Suprapubic skin (tissue), 4 donors: Measurements from ENCODE around the gene TIGD3. TPM values are rescaled to one million over a fixed set of nuclear protein-coding genes. Genes with fewer than 3 reads are reported as not detected.
A peak's percentile ranks its signal among the peaks of the same experiment; 100 is the strongest.

ENCODE experiments used
- DNase-seq, 2 donors: peaks; one replicate each; pipeline ENCODE4 v3.0.0-alpha.2; 2019; ENCODE audit warnings: low spot score in 2 of 2
- H3K27ac ChIP-seq: fragments of 200-600 bp; sonication (generic); one replicate; pipeline ENCODE4 v1.5.1; 2019
- H3K27me3 ChIP-seq: fragments of 200-600 bp; sonication (generic); one replicate; pipeline ENCODE4 v1.5.1; 2019
- H3K36me3 ChIP-seq: fragments of 200-600 bp; sonication (generic); one replicate; pipeline ENCODE4 v1.5.1; 2019
- H3K4me1 ChIP-seq: fragments of 200-600 bp; sonication (generic); one replicate; pipeline ENCODE4 v1.5.1; 2019
- H3K4me3 ChIP-seq: fragments of 200-600 bp; sonication (generic); one replicate; pipeline ENCODE4 v1.5.1; 2019; ENCODE audit warnings: mild to moderate bottlenecking
- H3K9me3 ChIP-seq: fragments of 200-600 bp; sonication (generic); one replicate; pipeline ENCODE4 v1.5.1; 2019
- CTCF ChIP-seq, 2 donors: fragments of 200-600 bp in 1 of 2; fragments of 450-650 bp in 1 of 2; sonication (generic) in 1 of 2; IDR thresholded peaks; one replicate each; pipeline ENCODE4 v1.5.1; 2016 to 2019; ENCODE audit warnings: antibody characterized with exemption in 2 of 2, mild to moderate bottlenecking in 1 of 2, moderate library complexity in 1 of 2
- EP300 ChIP-seq: sonication (generic); formaldehyde crosslinking; IDR thresholded peaks from one replicate; pipeline ENCODE4 v1.6.1; 2017; ENCODE audit warnings: antibody characterized with exemption
- POLR2A ChIP-seq, 2 donors: fragments of 450-650 bp; IDR thresholded peaks; one replicate each; pipeline ENCODE4 v1.6.1; 2017; ENCODE audit warnings: antibody characterized with exemption in 2 of 2, mild to moderate bottlenecking in 2 of 2, moderate library complexity in 2 of 2
- POLR2AphosphoS5 ChIP-seq, 3 donors: sonication (generic); formaldehyde crosslinking; IDR thresholded peaks; one replicate each; pipeline ENCODE4 v1.6.1; 2017; ENCODE audit warnings: antibody characterized with exemption in 3 of 3
- WGBS: methylation state at CpG from one replicate; pipeline ENCODE4 v1.1.5; 2018; 5-methylcytosine and 5-hydroxymethylcytosine counted together
- total RNA-seq, 4 donors: library from RNA; depleted of rRNA; stranded (reverse); fragments of >200 nt; gene quantifications; one replicate each; pipeline ENCODE4 v1.1.0, GENCODE V29; 2016

The TIGD3 gene
- total RNA-seq, 4 donors from 2014 or later = 0.32 to 0.76 (median 0.64) TPM; not detected in 1

- WGBS = 81% methylated on average over 10 of the region's 10 CpGs
- H3K9me3 ChIP-seq = no peaks in the 10 kb centered on the region
These were observed 7.9 kb downstream of the TIGD3 start for GRCh38 chr11:65362320-65362931.

DNA sequence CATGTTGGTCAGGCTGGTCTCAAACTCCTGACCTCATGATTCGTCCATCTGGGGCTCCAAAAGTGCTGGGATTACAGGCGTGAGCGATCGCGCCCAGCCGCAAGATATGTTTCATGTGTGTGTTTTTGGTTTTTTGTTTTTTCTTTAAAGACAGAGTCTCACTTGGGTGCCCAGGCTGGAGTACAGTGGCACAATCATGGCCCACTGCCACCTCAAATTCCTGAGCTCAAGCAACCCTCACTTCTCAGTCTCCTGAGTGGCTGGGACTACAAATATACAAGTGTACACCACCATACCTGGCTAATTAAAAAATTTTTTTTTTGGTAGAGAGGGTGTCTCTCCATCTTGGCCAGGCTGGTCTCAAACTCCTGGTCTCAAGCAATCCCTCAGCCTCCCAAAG lies 8.4 kb downstream of the TIGD3 start:
- H3K27ac ChIP-seq = no peak overlapping the region
- TF ChIP-seq POLR2AphosphoS5 (IDR thresholded peaks at IDR 0.05) (no peak), EP300 (no peak), CTCF (IDR thresholded peaks at IDR 0.05) (no peak), POLR2A (IDR thresholded peaks at IDR 0.05) (no peak)
- DNase-seq = no peak

More at GRCh38 chr11:65362320-65362931, 7.9 kb downstream of the TIGD3 start:
- H3K4me3 ChIP-seq = no peak overlapping the region
- H3K4me1 ChIP-seq = peaks cover 9% of the 10 kb centered on the region
- no peaks in the 10 kb centered on the region for H3K27me3 ChIP-seq
- no peaks in the 10 kb centered on the region for H3K36me3 ChIP-seq
- DNase-seq = no peak
- H3K27ac ChIP-seq = no peak overlapping the region
- no peak for TF ChIP-seq CTCF (IDR thresholded peaks at IDR 0.05)
- TF ChIP-seq POLR2A (IDR thresholded peaks at IDR 0.05) = no peak
- TF ChIP-seq EP300 = no peak
- no peak for TF ChIP-seq POLR2AphosphoS5 (IDR thresholded peaks at IDR 0.05)

GRCh38 chr11:65363770-65364169 lies 9.2 kb downstream of the TIGD3 start:
- DNase-seq = no peak
- TF ChIP-seq CTCF (IDR thresholded peaks at IDR 0.05) = no peak
- TF ChIP-seq POLR2A (IDR thresholded peaks at IDR 0.05) = no peak
- no peak for TF ChIP-seq EP300
- TF ChIP-seq POLR2AphosphoS5 (IDR thresholded peaks at IDR 0.05) = no peak
- Histone ChIP-seq H3K36me3 (no peaks in the 10 kb centered on the region), H3K4me1 (peaks cover 9% of the 10 kb centered on the region), H3K27ac (no peak overlapping the region), H3K9me3 (no peaks in the 10 kb centered on the region), H3K4me3 (no peak overlapping the region), H3K27me3 (no peaks in the 10 kb centered on the region)
- 59% methylated on average over 3 of the region's 3 CpGs for WGBS

More for the DNA sequence above, 8.4 kb downstream of the TIGD3 start:
- no peaks in the 10 kb centered on the region for H3K27me3 ChIP-seq
- no peaks in the 10 kb centered on the region for H3K36me3 ChIP-seq
- no peaks in the 10 kb centered on the region for H3K9me3 ChIP-seq
- H3K4me3 ChIP-seq = no peak overlapping the region
- WGBS = 87% methylated on average over 6 of the region's 6 CpGs
- H3K4me1 ChIP-seq = peaks cover 9% of the 10 kb centered on the region

GRCh38 chr11:65366340-65366773 lies 11.8 kb downstream of the TIGD3 start:
- no peak overlapping the region for H3K4me3 ChIP-seq
- no peaks in the 10 kb centered on the region for H3K9me3 ChIP-seq
- TF ChIP-seq POLR2A (IDR thresholded peaks at IDR 0.05) (no peak), EP300 (no peak), POLR2AphosphoS5 (IDR thresholded peaks at IDR 0.05) (no peak), CTCF (IDR thresholded peaks at IDR 0.05) (peak; percentile 61 to 81)
- H3K27me3 ChIP-seq = no peaks in the 10 kb centered on the region
- H3K4me1 ChIP-seq = peaks cover 9% of the 10 kb centered on the region
- H3K36me3 ChIP-seq = no peaks in the 10 kb centered on the region
- H3K27ac ChIP-seq = no peak overlapping the region
- DNase-seq = no peak
- 1% methylated on average over 4 of the region's 4 CpGs for WGBS

DNA sequence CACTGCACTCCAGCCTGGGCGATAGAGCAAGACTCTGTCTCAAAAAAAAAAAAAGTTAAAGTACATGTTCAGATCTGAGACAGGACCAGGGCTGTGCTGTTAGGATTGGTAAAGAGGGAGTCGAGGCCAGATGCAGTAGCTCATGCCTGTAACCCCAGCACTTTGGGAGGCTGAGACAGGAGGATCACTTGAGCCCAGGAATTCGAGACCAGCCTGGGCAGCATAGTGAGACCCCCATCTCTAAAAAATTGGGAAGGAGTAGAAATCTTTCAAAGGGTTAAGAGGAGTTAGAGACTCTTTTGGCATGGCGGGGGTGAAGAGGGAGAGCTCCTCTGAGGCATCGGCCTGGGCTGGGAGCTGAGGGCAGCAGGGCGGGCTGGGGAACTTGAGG lies 16.1 kb downstream of the TIGD3 start:
- H3K36me3 ChIP-seq = no peaks in the 10 kb centered on the region
- H3K27me3 ChIP-seq = no peaks in the 10 kb centered on the region
- peaks cover 15% of the 10 kb centered on the region for H3K4me1 ChIP-seq
- H3K27ac ChIP-seq = peak overlapping the region; percentile 26
- 74% methylated on average over 5 of the region's 6 CpGs for WGBS
- no peaks in the 10 kb centered on the region for H3K9me3 ChIP-seq
- no peak for DNase-seq
- H3K4me3 ChIP-seq = no peak overlapping the region
- TF ChIP-seq POLR2AphosphoS5 (IDR thresholded peaks at IDR 0.05) (no peak), POLR2A (IDR thresholded peaks at IDR 0.05) (no peak), EP300 (no peak), CTCF (IDR thresholded peaks at IDR 0.05) (no peak)
